SK-N-SH (cell line): ENCODE measurements around the gene CIROP.

Source experiments
- EP300 ChIP-seq, 2 experiments: IDR thresholded peaks; 2 replicates each; pipeline versions ENCODE4 v1.4.0 to v1.6.1; 2012; ENCODE audit warnings: borderline replicate concordance in 1 of 2, low read depth in 1 of 2, low read length in 1 of 2
- MAX ChIP-seq: IDR thresholded peaks from 2 replicates; pipeline ENCODE4 v1.4.0; 2012; ENCODE audit warnings: low read depth
- TF ChIP-seq, protein P1 (sequence below): fragments of 200-600 bp; sonication (generic); IDR thresholded peaks from 2 replicates; pipeline ENCODE4 v1.6.1; 2017; ENCODE audit warnings: antibody characterized with exemption, mild to moderate bottlenecking, moderate library complexity
- TF ChIP-seq, protein P2 (sequence below): IDR thresholded peaks from 2 replicates; pipeline ENCODE4 v1.4.0; 2012; ENCODE audit warnings: low read depth, borderline replicate concordance

- TF ChIP-seq, protein P1, sequence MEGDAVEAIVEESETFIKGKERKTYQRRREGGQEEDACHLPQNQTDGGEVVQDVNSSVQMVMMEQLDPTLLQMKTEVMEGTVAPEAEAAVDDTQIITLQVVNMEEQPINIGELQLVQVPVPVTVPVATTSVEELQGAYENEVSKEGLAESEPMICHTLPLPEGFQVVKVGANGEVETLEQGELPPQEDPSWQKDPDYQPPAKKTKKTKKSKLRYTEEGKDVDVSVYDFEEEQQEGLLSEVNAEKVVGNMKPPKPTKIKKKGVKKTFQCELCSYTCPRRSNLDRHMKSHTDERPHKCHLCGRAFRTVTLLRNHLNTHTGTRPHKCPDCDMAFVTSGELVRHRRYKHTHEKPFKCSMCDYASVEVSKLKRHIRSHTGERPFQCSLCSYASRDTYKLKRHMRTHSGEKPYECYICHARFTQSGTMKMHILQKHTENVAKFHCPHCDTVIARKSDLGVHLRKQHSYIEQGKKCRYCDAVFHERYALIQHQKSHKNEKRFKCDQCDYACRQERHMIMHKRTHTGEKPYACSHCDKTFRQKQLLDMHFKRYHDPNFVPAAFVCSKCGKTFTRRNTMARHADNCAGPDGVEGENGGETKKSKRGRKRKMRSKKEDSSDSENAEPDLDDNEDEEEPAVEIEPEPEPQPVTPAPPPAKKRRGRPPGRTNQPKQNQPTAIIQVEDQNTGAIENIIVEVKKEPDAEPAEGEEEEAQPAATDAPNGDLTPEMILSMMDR, result no peak
- TF ChIP-seq MAX (no peak), EP300 (IDR thresholded peaks at IDR 0.05; ENCODE audit: borderline replicate concordance in 1 of 2, low read depth in 1 of 2, low read length in 1 of 2) (no peak)
- TF ChIP-seq, protein P2, sequence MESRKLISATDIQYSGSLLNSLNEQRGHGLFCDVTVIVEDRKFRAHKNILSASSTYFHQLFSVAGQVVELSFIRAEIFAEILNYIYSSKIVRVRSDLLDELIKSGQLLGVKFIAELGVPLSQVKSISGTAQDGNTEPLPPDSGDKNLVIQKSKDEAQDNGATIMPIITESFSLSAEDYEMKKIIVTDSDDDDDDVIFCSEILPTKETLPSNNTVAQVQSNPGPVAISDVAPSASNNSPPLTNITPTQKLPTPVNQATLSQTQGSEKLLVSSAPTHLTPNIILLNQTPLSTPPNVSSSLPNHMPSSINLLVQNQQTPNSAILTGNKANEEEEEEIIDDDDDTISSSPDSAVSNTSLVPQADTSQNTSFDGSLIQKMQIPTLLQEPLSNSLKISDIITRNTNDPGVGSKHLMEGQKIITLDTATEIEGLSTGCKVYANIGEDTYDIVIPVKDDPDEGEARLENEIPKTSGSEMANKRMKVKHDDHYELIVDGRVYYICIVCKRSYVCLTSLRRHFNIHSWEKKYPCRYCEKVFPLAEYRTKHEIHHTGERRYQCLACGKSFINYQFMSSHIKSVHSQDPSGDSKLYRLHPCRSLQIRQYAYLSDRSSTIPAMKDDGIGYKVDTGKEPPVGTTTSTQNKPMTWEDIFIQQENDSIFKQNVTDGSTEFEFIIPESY, result no peak
Measured at GRCh38 chr14:23105348-23105824, 597 bp upstream of the CIROP start.
